GM21360 (cell line): ENCODE data around the gene RUNX2.

Experiments
- ATAC-seq: cut with Tn5 transposase; IDR thresholded peaks from one replicate; pipeline ENCODE4 v1.9.1; 2021; ENCODE audit warnings: mild to moderate bottlenecking, moderate library complexity; ENCODE audit not compliant: unreplicated experiment

RUNX2 gene

DNA sequence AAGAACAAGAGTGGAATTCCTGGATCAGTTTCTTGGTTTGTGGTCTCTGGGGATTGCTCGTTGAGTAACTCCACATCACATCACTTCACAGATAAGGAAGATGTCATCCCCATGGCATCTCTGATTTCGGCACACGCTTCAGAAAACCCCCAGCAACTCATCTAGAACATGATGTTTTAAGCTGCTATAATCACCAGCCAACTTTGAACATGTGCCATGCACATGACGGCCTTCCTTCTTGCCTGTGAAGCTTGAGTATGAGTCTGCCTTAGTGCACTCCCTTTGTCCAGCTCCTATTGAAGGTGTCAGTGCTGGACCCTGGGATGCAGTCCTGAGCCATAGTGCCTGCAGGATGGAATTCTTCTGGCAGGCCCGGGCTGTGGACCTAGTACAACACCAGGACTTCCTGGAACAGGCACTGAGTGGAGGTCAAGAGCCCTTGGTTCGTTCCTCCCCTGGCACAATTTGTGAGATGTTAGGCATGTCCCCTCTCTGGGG, 281.1 kb downstream of the RUNX2 start:
- no peak for ATAC-seq

- ATAC-seq, result no peak
Observed at GRCh38 chr6:45610374-45610773, 282.2 kb downstream of the RUNX2 start.

DNA sequence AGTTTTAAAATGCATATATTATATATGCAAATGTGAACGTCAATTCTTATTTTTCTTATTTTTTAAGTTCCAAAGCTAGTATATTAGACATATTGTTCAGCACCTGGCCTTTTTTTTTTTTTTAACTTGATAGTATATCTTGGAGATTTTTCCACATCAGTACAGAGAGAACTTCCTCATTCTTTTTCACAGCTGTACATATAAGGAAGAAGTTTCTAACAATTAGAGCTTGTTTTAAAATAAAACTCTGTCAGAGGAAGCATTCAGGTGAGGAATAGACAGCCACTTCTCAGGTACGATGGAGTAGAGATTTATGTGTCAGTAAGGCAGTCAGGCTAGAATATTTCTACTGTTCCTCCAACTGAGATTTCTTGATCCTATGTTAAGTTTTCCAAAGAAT, 282.7 kb downstream of the RUNX2 start:
- no peak for ATAC-seq

GRCh38 chr6:45611491-45611890, 283.4 kb downstream of the RUNX2 start:
- ATAC-seq, result no peak

DNA sequence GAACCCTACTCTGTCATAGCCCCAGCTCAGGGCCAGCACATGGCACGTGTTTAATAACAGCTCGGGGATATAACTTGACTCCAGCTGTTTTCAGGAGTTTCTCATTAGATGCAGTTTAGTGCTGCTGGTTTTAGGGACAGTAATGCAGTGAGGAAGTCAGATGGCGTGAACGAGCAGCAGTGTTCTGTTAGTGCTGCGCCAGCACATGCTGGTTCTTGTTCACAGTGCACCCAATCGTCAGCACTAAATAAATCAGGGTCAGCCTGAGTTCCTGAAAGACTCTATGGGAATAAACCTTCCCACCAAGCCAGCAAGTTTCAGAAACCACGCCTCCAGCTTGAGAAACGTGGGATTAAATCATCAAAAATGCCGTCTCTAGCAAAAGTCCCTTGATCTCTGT, 285.5 kb downstream of the RUNX2 start:
- no peak for ATAC-seq

DNA sequence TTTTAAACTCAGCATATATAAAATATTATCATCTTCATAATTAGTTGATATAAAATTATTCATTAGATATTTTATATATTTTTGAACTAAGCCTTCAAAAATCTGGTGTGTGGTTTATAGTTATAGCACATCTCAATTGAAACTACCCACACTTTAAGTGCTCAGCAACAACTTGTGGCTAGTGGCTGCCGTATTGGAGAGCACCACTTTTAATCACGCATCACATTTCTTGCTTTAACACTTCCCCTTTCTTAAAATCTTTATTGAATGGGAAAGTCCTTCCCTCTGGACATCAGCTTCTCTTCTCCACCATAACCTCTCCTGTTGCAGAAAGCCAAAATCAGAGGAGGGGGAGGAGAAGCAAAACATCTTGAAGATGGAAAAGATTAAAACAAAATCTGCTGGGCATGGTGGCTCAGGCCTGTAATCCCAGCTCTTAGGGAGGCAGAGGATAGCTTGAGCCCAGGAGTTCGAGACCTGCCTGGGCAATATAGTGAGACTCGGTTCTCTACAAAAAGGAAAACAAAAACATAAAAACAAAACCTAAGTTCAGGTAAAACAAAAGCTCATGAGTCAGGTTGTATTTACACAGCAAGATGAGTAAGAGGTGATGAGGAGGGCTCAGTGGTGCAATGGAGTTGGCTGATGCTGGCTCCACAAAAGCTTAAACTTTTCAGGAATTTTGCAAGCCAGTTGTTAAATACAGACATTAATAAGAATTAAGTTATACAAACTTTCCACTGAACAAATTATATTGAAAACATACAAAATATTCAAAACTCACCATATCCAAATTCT, 286.6 kb downstream of the RUNX2 start:
- ATAC-seq, result no peak

- ATAC-seq, result no peak
Observed at GRCh38 chr6:45616209-45616608, 288.1 kb downstream of the RUNX2 start.

DNA sequence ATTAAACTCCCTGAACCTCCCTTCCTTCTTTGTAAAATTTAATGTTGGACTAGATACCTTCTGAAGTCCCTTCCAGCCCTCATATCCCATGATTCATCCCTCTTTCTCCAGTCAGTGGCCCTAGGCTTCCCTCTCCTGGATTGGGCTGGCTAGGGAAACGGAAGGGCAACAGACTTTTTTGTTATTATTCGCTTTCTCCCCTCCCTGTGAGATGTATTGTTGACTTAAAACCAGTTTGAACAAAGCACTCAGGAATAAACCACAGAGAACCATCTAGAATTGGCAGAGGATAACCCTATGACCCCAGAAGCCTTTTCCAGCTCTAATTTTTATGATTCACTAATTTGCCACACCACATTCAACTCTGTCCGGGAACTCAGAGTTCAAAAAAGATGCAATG, 289.3 kb downstream of the RUNX2 start:
- ATAC-seq, result no peak

DNA sequence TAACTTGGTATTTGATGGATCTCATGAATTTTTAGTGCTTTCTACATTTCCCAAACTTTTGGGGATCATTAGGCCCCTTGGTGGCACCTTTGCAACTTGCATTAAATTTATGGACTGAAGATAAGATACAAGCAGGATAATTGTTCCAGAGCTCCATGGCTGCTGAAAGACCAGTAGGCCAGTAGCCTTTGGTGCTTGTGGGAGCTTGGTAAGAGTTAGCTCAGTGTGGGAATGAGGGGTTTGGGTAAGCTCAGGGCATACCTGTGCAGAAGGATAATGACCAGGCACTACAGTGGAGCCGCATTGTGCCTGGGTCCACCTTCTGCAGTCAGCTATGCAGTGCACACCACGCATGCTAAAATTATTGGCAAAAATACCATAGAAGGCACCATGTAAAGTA, 290.1 kb downstream of the RUNX2 start:
- no peak for ATAC-seq

DNA sequence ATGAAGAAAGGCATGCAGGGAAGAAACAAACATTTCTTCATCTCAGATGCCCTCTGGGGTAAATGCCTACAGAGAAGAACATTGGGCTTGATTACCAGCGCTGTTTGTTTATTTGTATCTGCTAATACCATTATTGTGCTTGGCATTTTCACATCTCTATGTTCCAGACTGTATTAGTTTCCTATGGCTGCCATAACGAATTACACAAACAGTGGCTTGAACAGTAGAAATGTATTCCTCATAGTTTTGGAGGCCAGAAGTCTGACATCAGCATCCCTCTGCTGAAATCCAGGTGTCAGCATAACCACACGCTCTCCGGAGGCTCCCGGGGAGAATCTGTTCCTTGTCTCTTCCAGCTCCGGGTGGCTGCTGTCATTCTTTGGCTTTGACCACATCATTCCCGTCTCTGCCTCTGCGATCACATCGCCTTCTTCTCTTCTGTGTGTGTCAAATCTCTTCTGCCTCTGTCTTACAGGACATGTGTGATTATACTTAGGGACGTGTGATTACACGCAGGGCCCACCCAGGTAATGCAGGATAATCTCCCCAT, 291.2 kb downstream of the RUNX2 start:
- no peak for ATAC-seq

- no peak for ATAC-seq
Observed at GRCh38 chr6:45619994-45620471, 291.9 kb downstream of the RUNX2 start.

DNA sequence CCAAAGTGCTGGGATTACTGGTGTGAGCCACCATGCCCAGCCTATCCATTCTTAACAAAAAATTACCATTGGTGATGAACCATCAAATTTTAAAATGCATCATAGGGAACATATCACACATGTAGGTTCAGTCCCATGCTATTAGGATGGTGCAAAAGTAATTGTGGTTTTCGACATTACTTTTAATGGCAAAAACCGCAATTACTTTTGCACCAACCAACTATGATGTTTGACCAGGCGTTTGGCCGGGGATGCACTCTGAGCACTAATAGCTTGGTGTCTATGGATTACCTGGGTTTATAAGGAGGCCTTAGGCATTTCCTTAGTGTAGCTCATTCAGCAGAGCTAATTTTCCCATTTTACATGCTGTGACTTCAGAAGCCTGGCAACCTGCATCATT, 296.1 kb downstream of the RUNX2 start:
- no peak for ATAC-seq

- no peak for ATAC-seq
Observed at GRCh38 chr6:45625191-45625664, 297.1 kb downstream of the RUNX2 start.

- no peak for ATAC-seq
Observed at GRCh38 chr6:45626087-45626891, 298.2 kb downstream of the RUNX2 start.

DNA sequence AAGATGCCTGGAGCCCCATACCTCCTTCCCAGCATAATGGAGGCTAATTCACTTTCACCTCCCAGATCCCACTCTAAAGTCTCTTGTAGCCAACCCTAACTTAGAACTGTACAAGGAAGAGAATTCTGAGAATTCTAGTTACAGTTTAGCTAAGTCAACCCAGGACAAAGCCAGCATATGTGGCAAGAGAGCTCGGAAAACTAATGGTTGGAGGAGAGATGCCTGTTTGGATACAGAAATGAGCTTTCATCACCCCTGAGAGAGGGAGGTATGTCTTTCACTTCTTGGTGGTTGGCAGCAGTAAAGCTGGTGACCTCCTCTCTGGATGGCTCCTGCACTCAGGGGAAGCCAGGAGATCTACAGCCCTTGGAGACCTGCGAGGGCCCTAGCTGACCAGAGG, 302.2 kb downstream of the RUNX2 start:
- no peak for ATAC-seq

DNA sequence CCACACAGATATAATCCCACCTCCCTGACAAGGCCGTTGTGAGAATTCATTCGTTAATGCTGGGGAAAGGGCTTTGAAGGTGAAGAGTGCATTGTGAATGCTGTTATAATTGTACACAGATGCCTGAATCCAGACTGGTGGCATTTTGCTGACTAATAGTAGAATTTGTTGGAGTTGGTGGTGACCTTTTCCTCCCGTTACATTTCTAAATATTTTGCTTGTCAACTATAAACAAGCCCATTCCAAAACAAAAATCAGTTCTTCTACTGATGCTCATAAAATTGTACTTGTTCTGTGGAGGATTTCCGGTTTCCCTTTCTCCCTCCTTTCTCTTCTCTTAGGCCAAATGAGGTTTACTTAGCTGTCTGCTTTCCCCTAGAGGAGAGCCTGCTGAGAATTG, 302.7 kb downstream of the RUNX2 start:
- no peak for ATAC-seq

GRCh38 chr6:45631396-45631795, 303.3 kb downstream of the RUNX2 start:
- no peak for ATAC-seq

- ATAC-seq, result no peak
Observed at GRCh38 chr6:45633272-45633908, 305.3 kb downstream of the RUNX2 start.

DNA sequence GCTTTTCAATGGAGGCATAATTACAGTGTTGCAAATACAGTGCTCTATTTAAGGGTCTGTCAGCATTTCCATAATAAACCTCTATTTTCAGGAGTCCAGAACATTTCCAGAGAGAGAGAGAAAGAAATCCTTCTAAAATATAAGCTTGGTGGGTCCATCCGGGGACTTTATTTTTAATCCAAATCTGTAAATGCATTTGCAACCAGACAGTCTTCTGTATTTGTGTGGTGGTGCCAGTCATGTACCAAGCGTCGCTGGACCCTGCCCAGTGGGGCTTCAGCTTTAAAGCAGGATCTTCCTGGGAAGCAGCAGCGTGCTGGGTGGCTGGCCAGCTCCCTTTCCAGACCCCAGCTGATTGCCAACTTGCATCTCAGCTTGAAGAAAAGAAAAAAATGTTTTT, 306.1 kb downstream of the RUNX2 start:
- ATAC-seq, result no peak

DNA sequence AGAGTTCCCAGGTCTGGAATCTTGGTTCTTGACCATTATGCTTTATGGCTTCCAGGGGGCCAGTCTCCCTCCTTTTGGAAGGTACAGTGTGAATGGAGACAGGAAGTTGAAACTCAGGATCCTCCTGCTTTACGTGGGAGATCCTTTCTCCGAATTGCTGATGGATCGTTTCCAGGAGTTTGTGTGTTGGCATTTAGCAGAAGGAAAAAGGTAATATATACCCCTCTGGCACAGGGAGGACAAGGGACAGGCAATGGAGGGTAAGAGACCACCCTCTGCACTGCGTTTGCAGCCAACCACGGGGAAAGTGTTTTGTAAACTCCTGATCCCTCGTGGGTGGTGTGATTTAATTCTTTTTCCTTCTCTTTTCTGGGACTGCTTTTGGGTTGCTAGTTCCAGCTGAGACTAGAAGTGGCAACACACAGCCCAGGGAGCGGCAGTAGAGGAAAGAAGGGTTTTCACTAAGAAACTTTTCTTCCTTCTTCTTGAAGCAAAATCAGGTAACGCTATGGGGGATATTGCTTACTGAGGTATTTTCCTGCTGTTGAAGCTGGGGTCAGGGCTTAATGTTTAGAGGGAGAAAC, 307.2 kb downstream of the RUNX2 start:
- ATAC-seq, result no peak

DNA sequence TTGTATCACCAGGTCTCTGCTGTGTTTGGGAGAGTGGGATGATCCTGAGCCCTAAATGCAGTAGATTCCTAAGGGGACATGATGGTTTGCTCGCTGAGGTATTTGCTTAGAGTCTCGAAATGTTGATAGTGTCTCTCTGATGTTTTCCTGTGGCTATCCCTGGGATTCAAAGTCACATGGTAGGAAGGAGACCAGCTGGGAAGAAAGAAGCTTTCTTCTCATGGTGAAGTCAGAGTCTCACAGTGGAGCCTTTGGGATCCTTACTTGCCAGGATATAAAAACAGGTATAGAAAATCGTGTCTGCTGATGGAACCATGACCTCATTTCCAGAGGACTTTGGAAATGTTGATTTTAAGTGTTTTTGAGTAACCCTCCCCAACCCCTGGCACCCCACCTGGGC, 308.9 kb downstream of the RUNX2 start:
- no peak for ATAC-seq
